Measurements from ENCODE around the gene DOCK3.
A peak's percentile ranks its signal among the peaks of the same experiment; 100 is the strongest.
"Not testable (repeated sequence)": the region's sequence is repeated elsewhere in the genome, so short reads cannot be mapped to it uniquely, and the experiment has no call there.

The DOCK3 gene

GRCh38 chr3:50651445-50651844 is 23.3 kb upstream of the DOCK3 start:
- no peak for DNase-seq

- DNase-seq = no peak
Measured at GRCh38 chr3:50651920-50652529, 22.7 kb upstream of the DOCK3 start.

GRCh38 chr3:50652709-50653108 is 22.0 kb upstream of the DOCK3 start:
- no peak for DNase-seq

- DNase-seq = no peak
Measured at GRCh38 chr3:50653937-50654595, 20.7 kb upstream of the DOCK3 start.

- DNase-seq = no peak
Measured at GRCh38 chr3:50655009-50655830, 19.5 kb upstream of the DOCK3 start.

DNA sequence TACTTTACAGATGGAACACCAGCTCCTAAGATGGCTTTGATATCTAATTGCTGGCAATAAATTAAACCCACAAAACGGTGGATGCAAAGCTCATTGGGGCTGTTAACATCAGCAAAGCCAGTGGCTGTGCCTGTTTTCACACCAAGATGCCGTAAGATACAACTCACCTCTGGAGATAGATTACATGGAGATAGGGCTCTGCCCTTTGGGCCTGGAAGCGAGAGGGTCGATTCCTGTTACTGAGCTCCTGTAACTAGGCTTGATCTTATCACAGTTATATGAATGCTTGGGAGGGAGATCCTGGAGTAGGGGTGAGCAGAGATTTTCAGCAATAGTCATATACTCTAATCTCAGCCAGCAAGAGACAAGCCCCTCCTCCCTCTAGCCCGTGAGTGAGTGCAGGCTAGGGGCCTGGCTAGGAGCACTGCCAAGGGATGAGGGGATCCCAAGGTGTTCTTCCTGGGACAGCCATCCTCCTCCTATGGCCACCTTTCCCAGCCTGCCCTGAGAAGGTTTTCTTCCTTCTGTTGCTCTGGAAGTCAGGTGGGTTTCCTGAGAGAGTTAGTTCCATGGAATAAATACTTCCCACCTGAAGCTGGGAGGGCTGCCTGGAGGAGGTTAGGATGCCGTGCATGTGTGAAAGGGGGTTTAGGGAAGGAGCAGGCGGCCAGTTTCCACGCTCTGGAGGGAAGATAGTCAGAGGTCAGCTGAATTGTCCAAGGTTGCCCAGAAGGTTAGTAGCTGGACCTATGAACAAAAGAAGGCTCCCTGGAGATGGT is 18.1 kb upstream of the DOCK3 start:
- DNase-seq = no peak

DNA sequence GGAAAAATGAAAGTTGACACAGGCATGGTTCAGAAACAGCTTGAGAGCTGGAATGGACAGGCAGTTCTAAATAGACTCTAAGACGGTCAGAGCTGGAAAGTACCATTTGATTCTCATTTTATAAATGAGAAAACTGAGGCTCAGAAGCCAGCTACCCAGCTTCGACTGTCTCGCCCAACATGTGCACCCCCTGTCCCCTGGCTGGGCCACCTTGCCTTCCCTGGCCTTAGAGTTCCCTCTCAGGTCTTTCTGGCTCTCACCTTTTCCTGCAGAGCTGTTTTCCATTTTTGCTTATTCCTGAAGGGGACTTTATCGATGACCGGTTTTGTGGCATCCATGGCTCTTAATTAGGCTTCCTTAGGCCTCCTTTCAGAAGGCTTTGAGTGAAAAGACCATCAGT is 17.3 kb upstream of the DOCK3 start:
- no peak for DNase-seq

DNA sequence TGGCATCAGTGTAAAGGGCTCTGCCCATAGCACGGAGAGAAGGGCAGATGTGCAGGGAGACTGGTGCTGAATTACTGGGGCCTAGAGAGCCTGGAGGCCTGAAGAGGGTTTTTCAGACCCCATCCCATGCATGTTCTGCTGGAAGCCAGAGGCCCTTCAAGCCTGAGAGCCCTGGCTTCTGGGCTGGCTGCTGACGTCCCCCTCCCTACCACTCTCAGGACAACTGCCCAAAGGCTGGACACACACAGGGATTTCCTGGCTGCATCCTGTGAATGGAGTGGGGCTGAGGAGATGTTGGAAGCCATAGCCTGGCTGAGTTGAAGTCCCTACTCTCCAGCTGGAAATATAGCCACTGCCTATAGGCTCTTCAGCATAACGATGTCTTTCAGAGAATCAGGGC is 16.9 kb upstream of the DOCK3 start:
- DNase-seq = no peak

- DNase-seq = peak; percentile 27
Measured at GRCh38 chr3:50658416-50658815, 16.3 kb upstream of the DOCK3 start.

DNA sequence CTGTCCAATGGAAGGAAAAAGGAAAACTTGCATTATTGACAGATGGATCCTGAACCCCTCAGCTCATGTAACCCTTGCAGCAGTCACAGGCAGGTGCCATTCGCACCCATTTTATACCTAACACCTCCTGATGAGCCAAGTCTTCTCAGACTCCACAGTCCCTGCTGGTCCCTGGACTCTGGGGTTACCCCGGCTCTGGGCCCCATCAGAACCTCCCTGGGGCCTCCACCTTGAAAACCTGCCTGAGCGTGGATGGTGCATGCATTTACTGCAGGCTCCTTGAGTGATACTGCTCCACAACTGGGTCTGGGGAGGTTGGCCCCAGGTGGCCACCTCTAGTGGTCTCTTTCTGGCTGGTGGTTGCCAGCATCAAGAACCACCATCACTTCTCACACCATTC is 15.9 kb upstream of the DOCK3 start:
- no peak for DNase-seq

DNA sequence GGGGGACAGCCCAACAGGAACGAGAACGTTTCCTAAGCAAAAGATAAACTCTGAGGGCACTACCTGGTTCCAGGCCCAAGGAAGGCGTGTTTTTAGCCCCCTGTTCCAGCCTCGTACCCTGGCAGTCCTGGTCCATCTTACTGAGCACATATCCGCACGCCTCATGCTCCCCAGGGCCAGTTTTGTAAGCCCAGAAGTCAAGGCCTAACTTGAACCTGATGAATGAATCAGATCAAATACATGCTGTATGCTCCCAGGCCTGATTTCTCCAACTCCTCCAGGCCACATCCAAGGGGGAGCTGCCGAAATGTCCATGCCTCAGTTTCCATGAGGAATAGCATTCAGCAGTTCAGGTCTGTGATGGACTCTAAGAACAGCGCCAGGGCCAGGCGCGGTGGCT is 14.3 kb upstream of the DOCK3 start:
- DNase-seq = no peak

DNA sequence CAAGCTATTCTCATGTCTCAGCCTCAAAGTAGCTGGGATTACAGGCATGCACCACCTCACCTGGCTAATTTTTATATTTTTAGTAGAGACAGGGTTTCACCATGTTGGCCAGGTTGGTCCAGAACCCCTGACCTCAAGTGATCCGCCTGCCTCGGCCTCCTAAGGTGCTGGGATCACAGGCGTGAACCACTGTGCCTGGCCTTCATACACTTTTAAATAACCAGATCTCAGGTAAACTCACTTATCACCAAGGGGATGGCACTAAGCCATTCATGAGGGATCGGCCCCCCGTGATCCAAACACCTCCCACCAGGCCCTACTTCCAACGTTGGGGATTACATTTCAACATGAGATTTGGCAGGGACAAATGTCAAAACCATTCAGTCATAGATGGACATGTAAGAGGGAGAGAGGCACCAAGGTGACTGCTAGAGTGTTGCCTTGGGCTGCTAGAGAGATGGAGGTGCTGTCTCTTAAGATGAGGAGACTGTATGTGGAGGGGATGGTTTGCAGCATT is 13.3 kb upstream of the DOCK3 start:
- no peak for DNase-seq

DNA sequence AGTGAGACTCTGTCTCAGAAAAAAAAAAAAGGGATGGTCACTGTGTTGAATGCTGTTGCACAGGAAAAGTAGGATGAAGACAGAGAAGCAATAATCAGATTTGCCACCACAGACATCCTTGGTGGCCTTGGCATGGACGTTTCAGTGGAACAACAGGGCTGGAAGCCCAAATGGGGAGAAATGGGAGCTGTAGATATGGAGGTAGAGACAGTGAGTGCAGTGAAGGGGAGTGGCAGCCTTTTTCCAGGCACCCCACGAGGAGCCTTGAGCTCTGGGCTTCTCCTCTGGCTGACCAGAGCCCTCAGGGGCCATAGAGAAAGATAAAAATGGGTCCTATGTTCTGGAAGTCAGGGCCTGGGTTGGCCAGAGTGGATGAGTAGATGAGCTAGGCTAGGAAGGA is 12.3 kb upstream of the DOCK3 start:
- DNase-seq = no peak

GRCh38 chr3:50665081-50665840 is 9.5 kb upstream of the DOCK3 start:
- DNase-seq = no peak

DNA sequence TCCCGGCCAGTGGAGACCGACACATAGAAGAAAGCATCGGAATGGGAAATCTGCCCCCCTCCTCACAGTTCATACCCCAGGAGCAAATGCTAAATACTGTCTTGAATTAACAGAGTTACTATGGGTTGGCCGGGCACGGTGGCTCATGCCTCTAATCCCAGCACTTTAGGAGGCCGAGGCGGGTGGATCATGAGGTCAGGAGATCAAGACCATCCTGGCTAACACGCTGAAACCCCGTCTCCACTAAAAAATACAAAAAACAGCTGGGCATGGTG is 8.9 kb upstream of the DOCK3 start:
- not testable (repeated sequence) for DNase-seq

- DNase-seq = no peak
Measured at GRCh38 chr3:50666837-50667236, 7.9 kb upstream of the DOCK3 start.

- peak; percentile 84 for DNase-seq
Measured at GRCh38 chr3:50671331-50671730, 3.4 kb upstream of the DOCK3 start.

GRCh38 chr3:50672656-50673055 is 2.1 kb upstream of the DOCK3 start:
- no peak for DNase-seq

- no peak for DNase-seq
Measured at GRCh38 chr3:50673931-50674330, 796 bp upstream of the DOCK3 start.

DNA sequence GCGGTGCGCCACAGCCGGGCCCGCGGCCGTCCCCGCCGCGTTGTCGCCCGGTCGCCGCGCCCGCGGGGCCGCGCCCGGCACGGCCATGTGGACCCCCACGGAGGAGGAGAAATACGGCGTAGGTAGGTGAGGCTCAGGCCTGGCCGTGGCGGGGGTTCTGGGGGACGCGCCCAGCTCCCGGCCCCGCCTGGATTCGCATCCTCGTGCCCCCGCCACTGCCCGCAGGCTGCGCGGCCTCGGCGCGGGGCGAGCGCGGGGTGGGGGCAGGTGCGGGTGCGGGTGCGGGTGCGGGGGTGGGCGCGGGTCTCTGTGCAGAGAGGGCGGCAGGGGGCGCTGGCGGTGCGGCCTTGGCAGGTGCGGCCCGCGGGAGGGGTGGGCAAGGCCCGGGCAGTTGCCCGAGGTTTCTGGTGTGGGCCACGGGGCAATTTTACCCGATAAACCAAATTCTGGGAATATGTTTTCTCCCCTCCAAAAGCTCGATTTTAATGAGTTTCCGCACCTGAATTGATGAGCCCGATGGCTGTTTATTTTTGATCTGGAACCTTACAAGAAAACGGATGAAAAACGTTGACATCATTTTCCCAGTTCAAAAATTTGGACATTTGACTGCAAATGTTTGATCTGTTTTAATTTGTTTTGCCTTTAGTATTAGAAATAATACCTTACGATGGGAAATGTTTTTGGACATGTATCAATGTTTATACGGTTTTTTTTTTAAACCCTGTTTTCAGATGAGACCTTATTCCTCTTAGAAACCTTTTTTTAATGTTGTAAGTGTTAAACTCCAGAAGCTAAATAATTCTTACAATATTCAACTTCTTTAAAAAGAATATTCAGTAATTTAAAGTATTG is 678 bp downstream of the DOCK3 start:
- no peak for DNase-seq

DNA sequence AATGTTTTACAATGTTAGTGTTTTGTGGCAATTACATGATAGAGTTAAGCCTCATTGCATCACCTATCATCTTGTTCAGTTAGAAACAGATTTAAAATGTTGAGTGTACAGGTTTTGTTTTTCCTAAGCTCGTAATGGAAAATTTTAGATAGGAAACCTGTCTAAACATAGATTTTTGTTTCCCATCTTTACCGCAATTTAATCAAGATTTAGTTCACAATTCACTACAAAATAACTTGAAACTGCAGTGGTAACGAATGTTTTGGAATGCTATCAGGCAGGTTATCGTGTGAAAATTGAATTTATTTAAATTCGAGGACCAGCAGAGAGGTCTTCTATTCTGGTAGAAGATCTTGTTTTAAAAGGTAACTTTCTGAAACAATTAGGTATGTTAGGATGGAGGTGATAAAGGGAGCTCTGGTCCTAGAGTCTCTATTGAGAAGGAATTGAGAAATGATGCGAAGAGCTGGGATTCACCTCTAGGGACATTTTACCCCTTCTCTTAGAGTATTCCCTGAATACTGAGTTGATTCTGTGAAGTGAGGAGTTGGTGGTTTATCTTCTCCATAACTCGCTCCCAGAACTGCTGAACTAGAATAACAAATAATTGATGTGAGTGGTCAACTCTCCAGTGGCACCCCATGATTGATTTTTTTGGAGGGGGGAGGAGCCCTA is 1.4 kb downstream of the DOCK3 start:
- DNase-seq = no peak

All from fibroblast of skin of right biceps (primary cell).